ENCODE measurements around the gene EIF3M. TPM values are rescaled to one million over a fixed set of nuclear protein-coding genes. Genes with fewer than 3 reads are reported as not detected.
A peak's percentile ranks its signal among the peaks of the same experiment; 100 is the strongest.

Gene EIF3M
- total and polyA plus RNA-seq, 2 experiments from 2014 or later = 261 to 508 TPM

GRCh38 chr11:32613500-32614151 lies 30.0 kb downstream of the EIF3M start:
- no peaks in the 10 kb centered on the region for H3K27me3 ChIP-seq
- no peaks in the 10 kb centered on the region for H3K9me3 ChIP-seq (ENCODE audit: low read depth)
- no peak overlapping the region for H2AFZ ChIP-seq
- H3K4me3 ChIP-seq = no peak overlapping the region
- no peaks in the 10 kb centered on the region for H4K20me1 ChIP-seq (ENCODE audit: insufficient read depth, poor library complexity, severe bottlenecking)
- no peaks in the 10 kb centered on the region for H3K9me2 ChIP-seq (replicated peaks; ENCODE audit: insufficient read depth)
- H3K27ac ChIP-seq = no peak overlapping the region
- H3K36me3 ChIP-seq (replicated peaks; ENCODE audit: insufficient read depth, low read depth) = no peaks in the 10 kb centered on the region
- no peak overlapping the region for H3K4me2 ChIP-seq
- no peak for DNase-seq (ENCODE audit: low spot score)
- H3K79me2 ChIP-seq = no peaks in the 10 kb centered on the region
- TF ChIP-seq EZH2phosphoT487 (IDR thresholded peaks at IDR 0.05; ENCODE audit: low read depth, severe bottlenecking, unreplicated experiment) (no peak), CTCF (IDR thresholded peaks at IDR 0.05; ENCODE audit: poor library complexity) (no peak), EZH2 (IDR thresholded peaks at IDR 0.05; ENCODE audit: borderline replicate concordance) (no peak)
- 31% methylated on average over 4 of the region's 4 CpGs for WGBS (ENCODE audit: low lambda C conversion rate, missing lambda C conversion rate)
- H3K4me1 ChIP-seq (ENCODE audit: insufficient read depth) = no peaks in the 10 kb centered on the region

GRCh38 chr11:32615422-32615821 lies 31.8 kb downstream of the EIF3M start:
- Histone ChIP-seq H4K20me1 (ENCODE audit: insufficient read depth, poor library complexity, severe bottlenecking) (no peaks in the 10 kb centered on the region), H2AFZ (no peak overlapping the region), H3K9me3 (ENCODE audit: low read depth) (no peaks in the 10 kb centered on the region), H3K4me2 (no peak overlapping the region), H3K27me3 (no peaks in the 10 kb centered on the region), H3K4me1 (ENCODE audit: insufficient read depth) (no peaks in the 10 kb centered on the region), H3K36me3 (replicated peaks; ENCODE audit: insufficient read depth, low read depth) (no peaks in the 10 kb centered on the region), H3K27ac (no peak overlapping the region), H3K4me3 (no peak overlapping the region), H3K79me2 (no peaks in the 10 kb centered on the region), H3K9me2 (replicated peaks; ENCODE audit: insufficient read depth) (no peaks in the 10 kb centered on the region)
- TF ChIP-seq EZH2phosphoT487 (IDR thresholded peaks at IDR 0.05; ENCODE audit: low read depth, severe bottlenecking, unreplicated experiment) (no peak), CTCF (IDR thresholded peaks at IDR 0.05; ENCODE audit: poor library complexity) (peak; percentile 46), EZH2 (IDR thresholded peaks at IDR 0.05; ENCODE audit: borderline replicate concordance) (no peak)
- DNase-seq (ENCODE audit: low spot score) = no peak

GRCh38 chr11:32616903-32617302 lies 33.3 kb downstream of the EIF3M start:
- Histone ChIP-seq H3K27ac (no peak overlapping the region), H4K20me1 (ENCODE audit: insufficient read depth, poor library complexity, severe bottlenecking) (no peaks in the 10 kb centered on the region), H3K36me3 (replicated peaks; ENCODE audit: insufficient read depth, low read depth) (no peaks in the 10 kb centered on the region), H2AFZ (no peak overlapping the region), H3K4me2 (no peak overlapping the region), H3K9me2 (replicated peaks; ENCODE audit: insufficient read depth) (no peaks in the 10 kb centered on the region), H3K4me3 (no peak overlapping the region), H3K4me1 (ENCODE audit: insufficient read depth) (no peaks in the 10 kb centered on the region), H3K27me3 (no peaks in the 10 kb centered on the region), H3K9me3 (ENCODE audit: low read depth) (no peaks in the 10 kb centered on the region), H3K79me2 (no peaks in the 10 kb centered on the region)
- WGBS (ENCODE audit: low lambda C conversion rate, missing lambda C conversion rate) = 74% methylated on average over 4 of the region's 4 CpGs
- DNase-seq (ENCODE audit: low spot score) = no peak
- no peak for TF ChIP-seq EZH2 (IDR thresholded peaks at IDR 0.05; ENCODE audit: borderline replicate concordance)
- no peak for TF ChIP-seq EZH2phosphoT487 (IDR thresholded peaks at IDR 0.05; ENCODE audit: low read depth, severe bottlenecking, unreplicated experiment)
- TF ChIP-seq CTCF (IDR thresholded peaks at IDR 0.05; ENCODE audit: poor library complexity) = no peak

DNA sequence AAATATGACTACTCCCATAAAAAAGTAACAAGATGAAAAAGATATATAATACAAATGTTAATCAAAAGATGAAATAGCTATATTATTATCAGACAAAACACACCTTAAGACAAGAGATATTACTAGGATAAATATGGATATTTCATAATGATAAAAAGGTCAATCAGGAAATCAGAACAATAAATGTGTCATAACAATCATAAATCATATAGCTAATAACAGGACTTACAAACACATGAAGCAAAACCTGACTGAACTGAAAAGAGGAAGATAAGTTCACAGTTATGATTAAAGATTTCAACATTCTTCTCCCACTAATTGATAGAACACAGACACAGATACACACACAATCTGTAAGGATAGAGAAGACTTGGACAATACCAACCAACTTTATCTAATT lies 47.2 kb downstream of the EIF3M start:
- no peak overlapping the region for H3K4me3 ChIP-seq
- no peaks in the 10 kb centered on the region for H3K27me3 ChIP-seq
- H3K4me1 ChIP-seq (ENCODE audit: insufficient read depth) = no peaks in the 10 kb centered on the region
- no peaks in the 10 kb centered on the region for H3K9me2 ChIP-seq (replicated peaks; ENCODE audit: insufficient read depth)
- H3K79me2 ChIP-seq = no peaks in the 10 kb centered on the region
- H4K20me1 ChIP-seq (ENCODE audit: insufficient read depth, poor library complexity, severe bottlenecking) = no peaks in the 10 kb centered on the region
- TF ChIP-seq EZH2 (IDR thresholded peaks at IDR 0.05; ENCODE audit: borderline replicate concordance) (no peak), CTCF (IDR thresholded peaks at IDR 0.05; ENCODE audit: poor library complexity) (no peak), EZH2phosphoT487 (IDR thresholded peaks at IDR 0.05; ENCODE audit: low read depth, severe bottlenecking, unreplicated experiment) (no peak)
- H3K9me3 ChIP-seq (ENCODE audit: low read depth) = no peaks in the 10 kb centered on the region
- H3K27ac ChIP-seq = no peak overlapping the region
- DNase-seq (ENCODE audit: low spot score) = no peak
- H3K36me3 ChIP-seq (replicated peaks; ENCODE audit: insufficient read depth, low read depth) = no peaks in the 10 kb centered on the region
- H2AFZ ChIP-seq = no peak overlapping the region
- H3K4me2 ChIP-seq = no peak overlapping the region

Data from hepatocyte (in vitro differentiated cells).